ENCODE data around the gene CELA1. TPM values are rescaled to one million over a fixed set of nuclear protein-coding genes. Genes with fewer than 3 reads are reported as not detected.
A peak's percentile ranks its signal among the peaks of the same experiment; 100 is the strongest.

Gene CELA1
- total RNA-seq: not detected in 2 replicates

DNA sequence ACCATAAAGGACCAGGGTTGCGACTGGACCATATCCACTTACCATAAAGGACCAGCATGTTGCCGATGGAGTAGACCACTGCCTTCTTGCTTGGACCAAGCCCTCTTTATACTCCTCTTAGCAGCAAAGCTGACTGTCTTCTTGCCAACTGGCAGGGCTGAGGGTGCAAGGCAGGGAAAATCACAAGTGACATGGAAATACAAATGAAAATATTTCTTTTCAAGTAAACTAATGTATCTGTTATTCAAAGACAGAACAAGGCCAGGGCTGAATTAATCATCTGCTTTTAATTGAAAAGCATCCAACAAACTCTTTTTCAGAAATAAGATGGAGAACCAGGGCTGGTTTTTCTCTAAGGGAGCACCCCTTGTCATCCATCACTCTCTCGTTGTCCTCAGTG lies at the start of gene CELA1:
TSS of gene CELA1 (minus strand) at position 99 of the 400 bp plus-strand sequence. CDS start at position 58, 41 bp downstream.
- Histone ChIP-seq H3K4me3 (ENCODE audit: low read depth, low read length) (no peak within 1 kb of the TSS), H3K27me3 (ENCODE audit: control insufficient read depth, insufficient read depth, low read length) (no peaks in the 10 kb centered on the region), H3K36me3 (ENCODE audit: control insufficient read depth, insufficient read depth, low read length) (no peaks in the 10 kb centered on the region)
- TF ChIP-seq, protein P1, sequence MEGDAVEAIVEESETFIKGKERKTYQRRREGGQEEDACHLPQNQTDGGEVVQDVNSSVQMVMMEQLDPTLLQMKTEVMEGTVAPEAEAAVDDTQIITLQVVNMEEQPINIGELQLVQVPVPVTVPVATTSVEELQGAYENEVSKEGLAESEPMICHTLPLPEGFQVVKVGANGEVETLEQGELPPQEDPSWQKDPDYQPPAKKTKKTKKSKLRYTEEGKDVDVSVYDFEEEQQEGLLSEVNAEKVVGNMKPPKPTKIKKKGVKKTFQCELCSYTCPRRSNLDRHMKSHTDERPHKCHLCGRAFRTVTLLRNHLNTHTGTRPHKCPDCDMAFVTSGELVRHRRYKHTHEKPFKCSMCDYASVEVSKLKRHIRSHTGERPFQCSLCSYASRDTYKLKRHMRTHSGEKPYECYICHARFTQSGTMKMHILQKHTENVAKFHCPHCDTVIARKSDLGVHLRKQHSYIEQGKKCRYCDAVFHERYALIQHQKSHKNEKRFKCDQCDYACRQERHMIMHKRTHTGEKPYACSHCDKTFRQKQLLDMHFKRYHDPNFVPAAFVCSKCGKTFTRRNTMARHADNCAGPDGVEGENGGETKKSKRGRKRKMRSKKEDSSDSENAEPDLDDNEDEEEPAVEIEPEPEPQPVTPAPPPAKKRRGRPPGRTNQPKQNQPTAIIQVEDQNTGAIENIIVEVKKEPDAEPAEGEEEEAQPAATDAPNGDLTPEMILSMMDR (IDR thresholded peaks at IDR 0.05; ENCODE audit: insufficient read depth, low read length, poor library complexity, severe bottlenecking): no peak
- no peak for DNase-seq (ENCODE audit: low read depth)

DNA sequence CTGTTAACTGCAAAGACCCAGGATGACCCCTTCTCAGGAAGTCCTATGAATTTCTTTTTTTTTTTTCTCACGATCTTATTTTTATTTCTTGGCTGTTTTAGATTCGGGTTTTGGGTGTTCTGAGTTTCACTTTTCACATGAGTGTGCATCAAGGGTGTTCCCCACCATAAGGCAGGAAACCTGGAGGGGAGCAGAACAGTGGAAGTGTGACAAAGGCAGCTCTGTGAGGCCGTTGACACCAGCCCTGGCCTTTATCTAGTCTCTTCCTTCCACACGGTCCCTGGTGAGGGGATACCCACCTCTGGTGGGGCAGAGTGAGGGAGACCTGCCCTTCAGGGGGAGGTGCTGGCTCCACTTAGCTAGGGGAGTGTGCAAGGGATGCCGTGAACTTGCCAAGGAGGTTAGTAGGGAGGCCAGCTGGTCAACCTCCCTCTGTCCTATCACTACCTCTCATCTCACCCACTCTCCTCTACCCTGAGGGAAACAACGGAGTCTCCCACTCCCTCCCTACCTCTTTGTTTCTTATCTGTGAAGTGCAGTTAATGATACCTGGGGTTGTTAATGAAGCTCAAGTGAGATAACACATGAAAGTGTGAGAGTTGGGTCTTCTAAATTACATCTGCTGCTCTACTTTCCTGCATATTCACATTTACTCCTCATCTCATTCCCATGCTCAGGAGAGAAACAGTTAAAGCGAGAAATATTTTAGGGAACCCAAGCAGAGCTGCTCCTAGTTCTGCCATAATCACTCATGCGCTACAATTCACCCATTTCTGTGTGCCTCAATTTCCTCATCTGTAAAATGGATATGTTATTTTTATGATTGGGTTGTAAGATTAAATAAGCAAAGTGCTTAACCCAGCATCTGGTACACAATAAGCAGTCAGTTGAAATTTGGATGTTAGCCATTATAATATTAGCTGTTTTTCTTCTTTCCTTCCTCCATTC lies 49.1 kb upstream of the CELA1 start:
- TF ChIP-seq, protein P1 (IDR thresholded peaks at IDR 0.05; ENCODE audit: insufficient read depth, low read length, poor library complexity, severe bottlenecking): no peak
- H3K36me3 ChIP-seq (ENCODE audit: control insufficient read depth, insufficient read depth, low read length): no peaks in the 10 kb centered on the region
- H3K27me3 ChIP-seq (ENCODE audit: control insufficient read depth, insufficient read depth, low read length): no peaks in the 10 kb centered on the region
- no peak for DNase-seq (ENCODE audit: low read depth)
- no peak overlapping the region for H3K4me3 ChIP-seq (ENCODE audit: low read depth, low read length)

DNA sequence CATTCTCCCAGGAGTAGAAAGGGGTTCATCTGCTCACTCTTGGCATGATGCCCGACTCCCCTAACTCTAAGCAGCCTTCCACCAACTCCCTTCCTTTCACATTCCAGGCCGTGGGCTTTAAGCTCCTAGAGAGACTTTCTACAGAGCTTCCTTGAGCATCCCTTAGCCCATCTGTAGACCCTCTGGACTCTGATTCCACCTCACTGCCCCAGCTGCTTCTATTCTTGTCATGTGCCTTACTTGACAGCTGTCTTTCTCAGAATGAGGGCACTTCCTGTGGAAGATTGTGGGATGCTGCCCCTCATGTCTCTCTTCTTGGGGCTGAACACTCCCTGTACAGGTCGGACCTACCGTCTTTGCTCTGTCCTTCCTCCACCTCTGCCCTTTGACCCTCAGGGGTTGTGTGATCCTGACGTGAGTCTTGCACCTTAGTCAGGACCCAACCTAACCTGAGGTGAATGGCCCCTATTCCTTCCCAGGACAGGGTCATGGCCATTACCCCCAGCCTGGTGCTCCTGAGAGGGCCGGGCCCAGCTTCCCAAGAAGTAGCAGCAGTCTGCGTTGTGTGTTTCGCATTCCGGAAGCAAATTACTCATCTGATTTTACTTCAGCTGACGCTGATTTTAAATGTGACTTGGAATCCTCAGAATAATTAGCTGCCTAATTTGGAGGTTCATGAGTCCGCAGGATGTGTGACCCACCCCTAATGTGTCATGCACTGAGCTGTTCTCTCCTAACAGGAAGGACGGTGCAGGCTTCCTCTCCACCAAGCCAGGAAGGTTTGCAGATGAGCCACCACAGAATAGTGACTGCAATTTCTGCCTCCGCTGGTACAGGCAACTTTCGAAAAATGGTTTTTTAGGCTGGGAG lies 47.4 kb upstream of the CELA1 start:
- Histone ChIP-seq H3K4me3 (ENCODE audit: low read depth, low read length) (no peak overlapping the region), H3K36me3 (ENCODE audit: control insufficient read depth, insufficient read depth, low read length) (no peaks in the 10 kb centered on the region), H3K27me3 (ENCODE audit: control insufficient read depth, insufficient read depth, low read length) (no peaks in the 10 kb centered on the region)
- TF ChIP-seq, protein P1 (IDR thresholded peaks at IDR 0.05; ENCODE audit: insufficient read depth, low read length, poor library complexity, severe bottlenecking): no peak
- DNase-seq (ENCODE audit: low read depth): peak; percentile 81

DNA sequence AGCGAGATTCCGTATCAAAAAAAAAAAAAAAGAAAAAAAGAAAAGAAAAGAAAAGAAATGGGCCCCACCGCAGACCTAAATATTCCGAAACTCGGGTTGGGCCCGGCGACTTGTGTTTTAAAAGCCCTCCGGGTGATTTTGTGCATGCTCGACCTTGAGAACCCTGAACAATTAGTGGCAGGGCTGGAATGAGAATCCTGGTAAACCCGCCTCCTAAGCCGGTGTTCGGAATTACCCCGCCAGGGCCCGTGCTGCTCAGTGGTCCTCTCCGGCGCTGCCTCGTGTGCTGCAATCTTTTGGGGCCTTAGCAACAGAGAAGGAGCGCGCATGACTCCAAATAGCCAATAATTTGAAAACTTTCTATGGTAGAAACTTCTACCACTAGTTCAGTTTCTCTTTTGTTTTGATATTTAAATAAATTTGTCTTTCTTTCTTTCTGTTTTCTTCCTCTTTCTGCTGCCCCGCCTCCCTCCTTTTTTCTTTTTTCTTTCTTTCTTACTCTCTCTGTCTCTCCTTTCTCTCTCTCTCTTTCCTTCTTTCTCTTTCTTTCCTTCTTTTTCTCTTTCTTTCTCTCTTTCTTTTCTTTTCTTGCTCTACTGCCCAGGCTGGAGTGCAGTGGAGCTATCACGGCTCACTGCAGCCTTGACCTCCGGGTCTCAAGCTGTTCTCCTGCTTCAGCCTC lies 46.2 kb upstream of the CELA1 start:
- Histone ChIP-seq H3K27me3 (ENCODE audit: control insufficient read depth, insufficient read depth, low read length) (no peaks in the 10 kb centered on the region), H3K36me3 (ENCODE audit: control insufficient read depth, insufficient read depth, low read length) (no peaks in the 10 kb centered on the region), H3K4me3 (ENCODE audit: low read depth, low read length) (peak overlapping the region; percentile 50)
- no peak for DNase-seq (ENCODE audit: low read depth)
- TF ChIP-seq, protein P1 (IDR thresholded peaks at IDR 0.05; ENCODE audit: insufficient read depth, low read length, poor library complexity, severe bottlenecking): no peak

DNA sequence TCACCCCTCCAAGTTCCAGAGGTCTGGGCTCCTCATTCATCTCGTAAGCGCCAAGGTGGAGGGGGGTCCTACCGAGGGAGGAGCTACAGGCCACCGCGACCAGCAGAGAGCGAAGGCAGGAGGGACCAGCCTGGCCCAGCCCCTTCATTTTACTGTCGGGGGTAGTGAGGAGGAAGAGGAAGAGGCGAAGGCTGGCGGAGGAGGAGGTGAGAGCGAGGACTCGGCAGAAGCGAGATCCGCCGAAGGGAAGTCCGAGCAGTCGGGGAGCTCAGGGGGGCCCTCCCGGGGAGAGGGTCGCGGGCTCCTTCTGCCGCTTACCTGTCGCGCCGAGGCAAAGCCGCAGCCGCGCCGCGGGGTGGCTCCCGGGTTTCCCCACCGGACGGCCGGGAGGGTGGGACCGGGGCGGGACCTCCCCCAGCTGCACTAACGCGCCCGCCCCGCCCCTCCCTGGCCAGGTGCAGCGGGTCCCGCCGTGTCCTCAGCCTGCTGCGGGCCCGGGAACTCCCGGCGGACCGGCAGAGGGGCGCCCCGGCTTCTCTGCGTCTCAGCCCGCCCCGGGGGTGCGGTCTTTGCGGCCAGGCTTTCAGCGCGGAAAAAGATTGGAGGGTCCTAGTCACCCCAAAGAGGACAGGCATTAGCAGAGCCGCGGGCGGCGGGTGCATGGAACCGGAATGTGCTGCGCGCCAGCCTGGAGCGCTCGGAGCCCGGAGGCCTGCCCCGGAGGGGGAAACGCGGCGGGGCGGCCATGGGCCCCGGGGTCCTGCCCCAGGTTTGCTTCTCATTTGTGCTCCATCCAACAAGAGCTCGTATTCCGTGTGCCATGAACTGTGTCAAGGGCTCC lies 45.0 kb upstream of the CELA1 start, which contains the start of gene GALNT6:
TSS of gene GALNT6 (minus strand) at position 124 of the 841 bp plus-strand sequence. CDS start 11,625 bp downstream, outside the sequence.
- no peaks in the 10 kb centered on the region for H3K27me3 ChIP-seq (ENCODE audit: control insufficient read depth, insufficient read depth, low read length)
- DNase-seq (ENCODE audit: low read depth): no peak
- H3K36me3 ChIP-seq (ENCODE audit: control insufficient read depth, insufficient read depth, low read length): no peaks in the 10 kb centered on the region
- peak within 1 kb of the TSS; percentile 50 for H3K4me3 ChIP-seq (ENCODE audit: low read depth, low read length)
- TF ChIP-seq, protein P1 (IDR thresholded peaks at IDR 0.05; ENCODE audit: insufficient read depth, low read length, poor library complexity, severe bottlenecking): no peak

Measured in kidney epithelial cell (primary cell).